Measurements from ENCODE around the gene DHX58. TPM values are rescaled to one million over a fixed set of nuclear protein-coding genes. Genes with fewer than 3 reads are reported as not detected.

Gene DHX58
- total and polyA plus RNA-seq, 2 of the 4 experiments (the other 2 are of a cell fraction), result 1.1 to 2.8 TPM

DNA sequence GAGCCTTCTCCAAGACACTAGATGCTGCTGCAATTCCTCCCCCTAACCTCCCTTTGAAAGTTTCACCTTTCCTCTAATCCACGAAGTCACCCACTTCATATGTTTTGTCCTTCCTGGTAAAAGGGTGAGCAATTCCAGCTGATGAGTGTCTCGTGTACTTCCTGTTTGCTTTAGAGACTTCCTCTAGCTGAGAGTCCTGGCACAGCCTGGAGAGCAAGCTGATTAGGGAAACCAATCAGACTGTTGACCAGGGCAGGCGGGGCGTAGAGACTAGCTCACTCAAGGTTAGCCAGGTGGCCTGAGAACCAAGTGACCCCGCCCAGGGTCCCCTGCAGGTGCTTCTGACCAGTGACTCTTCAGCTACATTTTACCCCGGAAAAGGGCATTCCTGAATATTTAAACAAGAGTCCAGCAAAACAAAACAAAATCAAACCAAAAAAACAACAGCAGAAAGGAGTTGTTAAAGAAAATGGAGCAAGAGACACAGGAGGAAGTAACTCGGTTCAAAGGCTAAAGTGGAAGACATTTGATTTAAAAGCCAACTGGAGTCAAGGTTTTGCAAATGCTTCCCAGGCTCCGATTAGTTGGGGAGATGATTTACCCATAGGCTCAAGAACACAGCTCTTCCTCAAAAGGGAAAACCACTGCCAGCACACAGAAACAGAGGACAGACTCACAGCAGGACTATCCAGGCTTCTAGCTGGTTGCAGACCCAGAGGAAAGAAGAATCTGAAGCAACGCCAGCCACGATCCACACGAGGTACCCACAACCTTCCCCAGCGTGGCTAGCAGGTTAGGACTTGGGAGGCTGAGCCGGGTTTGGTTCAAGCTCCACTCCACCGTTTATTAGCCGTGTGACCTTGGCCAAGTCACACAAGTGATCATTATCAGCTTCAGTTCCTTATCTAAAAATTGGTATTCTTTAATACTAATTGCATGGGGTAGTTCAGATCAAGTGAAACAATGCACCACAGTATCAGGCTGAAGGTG, 23.4 kb upstream of the DHX58 start (continued):
- TF ChIP-seq, protein P1, sequence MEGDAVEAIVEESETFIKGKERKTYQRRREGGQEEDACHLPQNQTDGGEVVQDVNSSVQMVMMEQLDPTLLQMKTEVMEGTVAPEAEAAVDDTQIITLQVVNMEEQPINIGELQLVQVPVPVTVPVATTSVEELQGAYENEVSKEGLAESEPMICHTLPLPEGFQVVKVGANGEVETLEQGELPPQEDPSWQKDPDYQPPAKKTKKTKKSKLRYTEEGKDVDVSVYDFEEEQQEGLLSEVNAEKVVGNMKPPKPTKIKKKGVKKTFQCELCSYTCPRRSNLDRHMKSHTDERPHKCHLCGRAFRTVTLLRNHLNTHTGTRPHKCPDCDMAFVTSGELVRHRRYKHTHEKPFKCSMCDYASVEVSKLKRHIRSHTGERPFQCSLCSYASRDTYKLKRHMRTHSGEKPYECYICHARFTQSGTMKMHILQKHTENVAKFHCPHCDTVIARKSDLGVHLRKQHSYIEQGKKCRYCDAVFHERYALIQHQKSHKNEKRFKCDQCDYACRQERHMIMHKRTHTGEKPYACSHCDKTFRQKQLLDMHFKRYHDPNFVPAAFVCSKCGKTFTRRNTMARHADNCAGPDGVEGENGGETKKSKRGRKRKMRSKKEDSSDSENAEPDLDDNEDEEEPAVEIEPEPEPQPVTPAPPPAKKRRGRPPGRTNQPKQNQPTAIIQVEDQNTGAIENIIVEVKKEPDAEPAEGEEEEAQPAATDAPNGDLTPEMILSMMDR (conservative IDR thresholded peaks at IDR 0.05; ENCODE audit: low read depth, low read length), result no peak
